Keratinocyte (primary cell): ENCODE results near the gene RACGAP1.

Experiments used
- EZH2 ChIP-seq: IDR thresholded peaks from one replicate; pipeline ENCODE4 v1.6.1; 2012; ENCODE audit warnings: inconsistent platforms, mild to moderate bottlenecking, low read length, moderate library complexity
- TF ChIP-seq, protein P1 (sequence below), 3 experiments: IDR thresholded peaks in 1 of 3; conservative IDR thresholded peaks in 1 of 3; optimal IDR thresholded peaks in 1 of 3; 2 replicates in 2 of 3; 3 replicates in 1 of 3; pipeline versions ENCODE3 to v1.5.1; 2011; ENCODE audit warnings: low read length in 3 of 3, mild to moderate bottlenecking in 3 of 3, moderate library complexity in 2 of 3, control low read depth in 1 of 3, inconsistent platforms in 1 of 3; ENCODE audit not compliant: insufficient read depth in 2 of 3; ENCODE audit errors: extremely low read depth in 1 of 3

DNA sequence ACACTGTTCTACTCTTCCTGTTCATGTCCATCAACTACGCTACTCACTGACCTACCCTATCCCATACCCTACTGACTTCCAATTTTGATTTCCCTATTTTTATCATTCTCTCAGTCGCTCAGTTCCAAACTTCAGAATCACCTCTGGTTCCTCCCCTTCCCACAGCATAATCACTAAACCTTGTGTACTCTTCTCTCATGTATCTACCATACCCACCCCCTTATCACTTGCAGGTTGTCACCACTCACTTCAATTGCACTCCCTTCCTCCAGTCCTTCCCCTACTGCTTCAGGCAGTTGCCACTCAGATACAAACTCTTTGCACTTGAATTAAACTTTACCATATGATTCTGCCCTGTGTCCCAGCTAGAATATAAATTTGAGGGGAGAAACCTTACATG is 6.3 kb downstream of the RACGAP1 start:
- TF ChIP-seq, protein P1, sequence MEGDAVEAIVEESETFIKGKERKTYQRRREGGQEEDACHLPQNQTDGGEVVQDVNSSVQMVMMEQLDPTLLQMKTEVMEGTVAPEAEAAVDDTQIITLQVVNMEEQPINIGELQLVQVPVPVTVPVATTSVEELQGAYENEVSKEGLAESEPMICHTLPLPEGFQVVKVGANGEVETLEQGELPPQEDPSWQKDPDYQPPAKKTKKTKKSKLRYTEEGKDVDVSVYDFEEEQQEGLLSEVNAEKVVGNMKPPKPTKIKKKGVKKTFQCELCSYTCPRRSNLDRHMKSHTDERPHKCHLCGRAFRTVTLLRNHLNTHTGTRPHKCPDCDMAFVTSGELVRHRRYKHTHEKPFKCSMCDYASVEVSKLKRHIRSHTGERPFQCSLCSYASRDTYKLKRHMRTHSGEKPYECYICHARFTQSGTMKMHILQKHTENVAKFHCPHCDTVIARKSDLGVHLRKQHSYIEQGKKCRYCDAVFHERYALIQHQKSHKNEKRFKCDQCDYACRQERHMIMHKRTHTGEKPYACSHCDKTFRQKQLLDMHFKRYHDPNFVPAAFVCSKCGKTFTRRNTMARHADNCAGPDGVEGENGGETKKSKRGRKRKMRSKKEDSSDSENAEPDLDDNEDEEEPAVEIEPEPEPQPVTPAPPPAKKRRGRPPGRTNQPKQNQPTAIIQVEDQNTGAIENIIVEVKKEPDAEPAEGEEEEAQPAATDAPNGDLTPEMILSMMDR (optimal IDR thresholded peaks at IDR 0.05 in 1 of 3, IDR thresholded peaks at IDR 0.05 in 1 of 3, conservative IDR thresholded peaks at IDR 0.05 in 1 of 3; ENCODE audit: extremely low read depth in 1 of 3, insufficient read depth in 2 of 3, low read length in 3 of 3), result no peak
- no peak for TF ChIP-seq EZH2
